Hematopoietic multipotent progenitor cell treated with erythropoietin and hydrocortisone succinate and interleukin-3 and kit ligand, for 17 days (in vitro differentiated cells): ENCODE data around the gene LYPD3.
A peak's percentile ranks its signal among the peaks of the same experiment; 100 is the strongest.
"Not testable (repeated sequence)": the region's sequence is repeated elsewhere in the genome, so short reads cannot be mapped to it uniquely, and the experiment has no call there.

Experiments
- DNase-seq: peaks from one replicate; pipeline ENCODE4 v3.0.0-alpha.2; 2015; ENCODE audit warnings: low spot score

The LYPD3 gene

DNA sequence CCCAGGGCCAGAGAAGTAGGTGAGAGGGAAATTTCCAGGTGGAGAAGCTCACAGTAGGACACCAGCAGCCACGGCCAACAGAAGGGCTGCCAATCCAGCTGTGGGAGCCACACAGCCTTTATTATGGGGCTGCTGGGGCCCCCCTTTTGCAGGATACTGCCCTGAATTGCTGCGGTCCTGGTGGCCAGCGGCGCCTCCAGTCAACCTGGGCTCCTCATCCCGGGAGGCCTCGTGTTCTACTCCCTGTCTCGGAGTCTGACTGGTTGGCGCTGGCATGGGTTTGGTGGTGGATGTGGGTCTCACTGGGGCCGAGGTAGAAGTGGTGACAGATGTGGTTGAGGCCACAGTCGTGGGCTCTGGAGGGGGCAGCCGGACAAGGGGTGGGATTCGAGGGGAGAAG is 4.1 kb downstream of the LYPD3 start:
- no peak for DNase-seq

DNA sequence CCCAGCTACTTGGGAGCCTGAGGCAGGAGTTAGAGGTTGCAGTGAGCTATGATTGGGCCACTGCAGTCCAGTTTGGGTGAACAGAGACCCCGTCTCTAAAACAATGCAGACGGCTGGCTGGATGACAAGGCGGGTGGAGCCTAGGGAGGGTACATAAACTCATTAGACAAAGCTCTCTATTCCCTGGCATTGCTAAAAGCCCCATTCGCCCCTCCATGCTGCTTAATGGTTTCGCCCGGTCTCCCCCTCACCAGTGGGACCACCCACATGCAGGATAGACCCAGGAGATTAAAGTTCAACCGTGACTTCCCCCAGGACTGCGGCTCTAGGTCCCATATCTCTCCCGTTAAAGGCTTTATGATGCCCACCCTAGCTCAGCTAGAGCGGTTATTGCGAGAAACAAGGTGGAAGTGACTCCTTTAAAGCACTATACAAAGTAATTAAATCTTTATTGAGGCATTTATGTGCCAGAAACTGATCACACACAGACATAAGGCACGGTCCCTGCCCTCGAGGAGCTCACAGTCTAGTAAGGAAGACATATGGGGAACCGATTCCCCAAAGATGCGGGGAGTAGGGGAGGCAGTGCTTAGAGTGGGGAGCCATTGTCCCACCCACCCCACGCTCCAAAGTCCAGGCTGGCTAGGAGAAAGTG is 4.9 kb downstream of the LYPD3 start:
- DNase-seq: no peak

DNA sequence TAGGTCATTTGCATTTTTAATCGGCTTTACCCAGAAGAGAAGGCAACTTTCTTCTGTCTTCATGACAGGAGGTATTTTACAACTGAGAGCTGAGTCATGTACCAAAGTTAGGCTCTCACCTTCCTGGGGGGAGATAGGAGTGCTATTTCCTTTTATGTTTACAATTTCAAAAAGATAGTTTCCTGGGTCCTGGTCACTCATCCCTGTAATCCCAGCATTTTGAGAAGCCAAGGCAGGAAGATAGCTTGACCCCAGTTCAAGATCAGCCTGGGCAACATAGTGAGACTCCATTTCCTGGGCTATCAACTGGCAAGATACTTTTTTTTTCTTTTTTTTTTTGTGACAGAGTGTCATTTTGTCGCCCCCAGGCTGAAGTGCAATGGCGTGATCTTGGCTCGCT is 7.6 kb downstream of the LYPD3 start:
- no peak for DNase-seq

DNA sequence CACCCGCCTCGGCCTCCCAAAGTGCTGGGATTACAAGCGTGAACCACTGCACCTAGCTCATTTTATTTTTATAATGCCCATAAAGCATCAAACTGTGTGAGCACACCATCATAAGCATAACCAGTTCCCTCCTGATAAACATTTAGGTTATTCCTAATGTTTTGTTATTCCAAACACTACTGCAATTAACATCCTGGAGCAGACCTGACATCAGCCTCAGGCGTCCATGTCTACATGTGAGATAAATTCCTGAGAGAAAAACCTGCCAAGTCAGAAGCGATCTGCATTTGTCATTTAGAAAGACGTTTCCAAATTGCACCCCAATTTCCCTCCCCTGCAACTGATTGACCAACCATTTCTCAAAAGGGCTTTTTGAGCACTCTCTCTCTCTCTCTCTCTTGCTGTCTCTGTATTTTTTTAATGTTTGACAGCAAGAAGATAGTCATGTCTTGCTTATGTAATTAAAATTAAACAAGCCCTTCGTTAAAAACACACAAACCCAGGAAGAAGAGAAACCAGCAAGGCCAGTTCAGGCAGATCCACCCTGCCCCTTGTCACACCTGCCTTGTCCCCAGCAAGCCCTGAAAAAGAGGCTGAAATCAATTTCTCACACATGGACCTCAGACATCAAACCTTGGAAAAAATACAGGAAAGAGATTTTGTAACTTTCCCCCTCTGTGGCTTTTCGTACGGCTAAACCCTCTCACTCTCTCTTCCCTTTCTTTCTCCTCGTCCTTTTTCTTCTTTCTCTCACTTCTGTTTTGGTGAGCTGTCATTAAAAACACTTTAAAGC is 9.9 kb downstream of the LYPD3 start:
- no peak for DNase-seq

DNA sequence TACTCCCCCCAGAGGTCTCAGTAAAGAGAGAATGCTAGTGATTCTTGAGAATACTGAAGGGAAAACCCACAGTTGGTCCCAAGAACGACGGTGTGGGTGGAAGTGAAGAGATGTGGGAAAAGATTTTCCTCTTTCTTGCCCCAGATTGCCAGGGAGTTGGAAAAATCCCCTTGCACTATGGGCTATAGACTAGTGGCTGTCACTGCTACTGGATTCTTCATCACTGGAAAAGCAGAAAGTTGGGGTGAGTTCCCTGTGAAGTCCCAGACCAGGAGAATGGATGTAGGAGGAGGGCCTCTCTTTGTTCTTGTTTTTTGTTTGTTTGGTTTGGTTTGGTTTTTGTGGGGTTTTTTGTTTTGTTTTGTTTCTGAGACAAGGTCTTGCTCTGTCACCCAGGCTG is 11.4 kb downstream of the LYPD3 start:
- no peak for DNase-seq

DNA sequence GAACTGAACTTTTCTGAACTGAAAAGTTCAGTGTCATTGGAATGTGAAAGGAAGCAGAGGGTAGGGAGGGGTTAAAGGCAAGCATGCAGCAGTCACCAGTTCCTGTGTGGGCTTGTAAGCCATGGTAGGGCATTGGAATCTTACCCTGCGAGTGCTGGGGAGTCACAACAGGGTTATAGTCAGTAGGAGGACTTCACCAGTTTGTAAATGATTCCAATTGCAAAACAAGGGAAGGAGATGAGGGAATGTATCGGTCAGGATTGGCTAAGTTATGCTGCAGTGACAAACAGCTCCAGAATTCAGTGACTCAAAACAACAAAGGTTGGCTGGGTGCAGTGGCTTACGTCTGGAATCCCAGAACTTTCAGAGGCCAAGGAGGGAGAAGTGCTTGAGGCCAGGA is 12.8 kb downstream of the LYPD3 start:
- DNase-seq: no peak

DNA sequence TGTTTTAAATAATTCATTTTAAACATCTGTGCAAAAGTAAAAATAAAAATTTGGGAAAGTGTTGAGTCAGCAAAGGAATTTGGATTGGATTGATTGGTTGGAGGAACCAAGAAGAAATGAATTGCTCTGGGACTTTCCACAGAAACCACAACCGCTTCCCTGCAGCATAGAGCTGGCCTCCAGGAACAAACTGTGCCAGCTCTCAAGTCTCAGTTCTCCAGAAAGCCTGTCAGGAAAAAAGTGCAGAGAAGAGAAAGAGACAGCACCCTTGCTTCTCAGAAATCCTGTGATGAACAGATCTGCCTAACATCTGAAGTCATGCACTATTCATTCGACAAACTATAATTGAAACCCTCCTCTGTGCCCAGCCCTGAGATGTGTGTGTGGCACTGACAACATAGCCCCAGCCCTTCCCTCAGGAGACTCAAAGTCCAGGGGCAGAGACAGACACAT is 14.8 kb downstream of the LYPD3 start:
- no peak for DNase-seq

DNA sequence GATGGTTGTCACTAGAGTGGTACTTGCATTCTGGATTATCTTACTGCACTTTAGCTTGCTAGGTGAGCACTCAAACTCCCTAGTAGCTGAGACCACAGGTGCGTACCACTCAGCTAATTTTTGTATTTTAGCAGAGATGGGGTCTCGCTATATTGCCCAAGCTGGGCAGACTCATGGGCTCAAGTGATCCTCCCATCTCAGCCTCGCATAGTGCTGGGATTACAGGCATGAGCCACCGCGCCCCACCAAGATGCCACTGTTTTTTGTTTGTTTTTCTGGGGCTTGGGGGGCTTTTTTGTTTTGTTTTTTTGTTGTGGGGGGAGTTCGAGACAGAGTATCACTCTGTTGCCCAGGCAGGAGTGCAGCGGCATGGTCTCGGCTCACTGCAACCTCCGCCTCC is 17.8 kb downstream of the LYPD3 start:
- no peak for DNase-seq

DNA sequence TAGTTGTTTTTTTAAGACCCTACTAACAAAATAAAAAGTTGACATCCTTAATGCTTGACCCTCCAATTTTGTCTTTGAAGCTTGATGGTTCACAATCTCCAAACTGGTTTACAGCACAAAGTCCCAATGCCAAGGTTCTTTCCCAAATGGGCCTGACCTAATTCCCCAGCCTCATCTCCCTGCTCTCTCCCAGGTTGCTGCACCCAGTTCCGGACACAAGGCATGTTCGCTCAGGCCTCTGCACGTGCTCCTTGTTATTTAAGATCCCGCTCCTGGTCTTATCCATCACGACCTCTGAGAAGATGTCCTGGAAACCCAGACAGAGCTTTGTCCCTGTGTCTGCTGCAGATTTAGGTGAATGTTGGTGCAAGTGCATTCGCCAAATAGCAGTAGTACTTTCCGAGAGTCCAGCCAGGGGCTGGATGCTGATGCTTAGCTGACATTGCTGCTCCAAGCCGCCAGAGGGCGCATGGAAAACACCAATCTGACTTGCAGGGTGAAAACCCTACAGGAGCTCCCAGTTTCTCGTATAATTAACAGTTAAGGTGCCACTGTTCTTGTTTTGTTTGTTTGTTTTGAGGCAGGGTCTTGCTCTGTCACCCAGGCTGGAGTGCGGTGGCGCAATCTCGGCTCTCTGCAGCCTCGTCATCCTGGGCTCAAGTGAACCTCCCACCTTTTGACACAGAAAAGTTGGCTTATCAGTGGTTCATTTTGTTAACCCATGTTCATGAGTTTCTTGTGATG is 18.5 kb downstream of the LYPD3 start:
- DNase-seq: peak; percentile 82

DNA sequence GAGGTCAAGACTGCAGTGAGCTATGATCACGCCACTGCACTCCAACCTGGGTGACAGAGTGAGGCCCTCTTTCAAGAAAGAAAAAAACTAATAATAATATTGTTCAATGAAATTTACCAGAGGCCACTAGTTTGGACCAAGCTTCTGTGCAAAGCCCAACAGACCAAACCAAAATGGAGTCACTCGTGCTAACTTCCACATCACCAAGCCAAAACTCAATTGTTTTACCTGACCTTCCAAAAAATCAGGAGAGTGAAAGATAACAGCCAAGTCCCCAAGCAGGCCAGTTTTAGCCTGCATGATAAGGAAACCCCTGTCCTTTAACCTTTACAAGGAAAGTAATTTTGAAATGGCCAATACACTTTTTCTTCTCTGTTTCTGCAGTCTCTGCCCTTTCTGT is 20.0 kb downstream of the LYPD3 start:
- DNase-seq: no peak

DNA sequence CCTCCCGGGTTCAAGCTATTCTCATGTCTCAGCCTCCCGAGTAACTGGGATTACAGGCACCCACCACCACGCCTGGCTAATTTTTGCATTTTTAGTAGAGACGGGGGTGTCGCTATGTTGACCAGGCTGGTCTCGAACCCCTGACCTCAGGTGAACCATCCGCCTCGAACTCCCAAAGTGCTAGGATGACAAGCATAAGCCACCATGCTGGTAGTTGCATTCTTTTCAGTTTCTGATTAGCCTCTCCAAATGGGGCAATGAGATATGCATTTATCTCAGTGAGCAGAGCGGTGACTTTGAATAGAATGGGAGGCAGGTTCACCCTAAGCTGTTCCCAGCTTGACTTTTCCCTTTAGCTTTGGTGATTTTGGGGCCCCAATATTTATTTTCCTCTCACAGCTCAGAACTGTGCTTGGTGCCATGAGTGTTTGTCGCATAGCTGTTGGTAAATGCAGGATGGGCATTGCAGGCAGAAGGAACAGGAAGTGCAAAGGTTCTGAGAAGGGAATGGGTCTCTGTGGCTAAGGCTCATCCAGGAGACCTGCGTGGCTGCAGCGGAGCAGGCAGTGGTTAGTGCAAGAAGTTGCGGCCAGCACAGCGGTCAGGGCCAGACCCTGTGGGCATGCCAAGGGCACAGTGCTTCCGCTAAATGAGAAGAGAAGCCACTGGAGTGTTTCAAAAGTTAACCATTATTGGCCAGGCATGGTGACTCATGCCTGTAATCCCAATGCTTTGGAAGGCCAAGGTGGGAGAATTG is 20.7 kb downstream of the LYPD3 start:
- no peak for DNase-seq

DNA sequence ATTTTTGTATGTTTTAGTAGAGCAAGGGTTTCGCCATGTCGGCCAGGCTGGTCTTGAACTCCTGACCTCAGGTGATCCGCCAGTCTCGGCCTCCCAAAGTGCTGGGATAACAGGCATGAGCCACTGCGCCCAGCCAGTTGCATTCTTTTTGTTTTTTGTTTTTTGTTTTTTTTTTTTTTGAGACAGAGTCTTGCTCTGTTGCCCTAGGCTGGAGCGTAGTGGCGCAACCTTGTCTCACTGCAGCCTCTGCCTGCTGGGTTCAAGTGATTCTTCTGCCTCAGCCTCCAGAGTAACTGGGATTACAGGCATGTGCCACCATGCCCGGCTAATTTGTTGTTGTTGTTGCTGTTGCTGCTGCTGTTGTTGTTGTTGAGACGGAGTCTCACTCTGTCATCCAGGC is 21.3 kb downstream of the LYPD3 start:
- DNase-seq: not testable (repeated sequence)

DNA sequence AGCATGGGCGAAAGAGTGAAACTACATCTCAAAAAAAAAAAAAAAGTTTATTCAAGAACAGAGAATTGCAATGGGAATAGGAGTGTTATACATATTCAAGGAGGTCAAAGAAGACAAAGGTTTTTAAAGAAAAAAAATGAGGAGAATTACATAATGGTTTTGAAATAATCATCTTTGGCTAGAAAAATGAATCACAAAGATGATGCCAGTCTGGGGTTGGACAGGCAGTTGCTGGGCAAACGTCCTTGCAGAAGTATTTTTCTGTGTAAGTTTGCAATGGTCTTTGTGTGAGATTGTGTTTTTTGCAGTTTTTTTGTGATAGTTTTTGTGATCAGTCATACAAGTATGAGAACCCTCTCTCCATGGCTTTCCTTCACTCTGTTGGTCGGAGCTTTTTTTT is 23.7 kb downstream of the LYPD3 start:
- DNase-seq: no peak

DNA sequence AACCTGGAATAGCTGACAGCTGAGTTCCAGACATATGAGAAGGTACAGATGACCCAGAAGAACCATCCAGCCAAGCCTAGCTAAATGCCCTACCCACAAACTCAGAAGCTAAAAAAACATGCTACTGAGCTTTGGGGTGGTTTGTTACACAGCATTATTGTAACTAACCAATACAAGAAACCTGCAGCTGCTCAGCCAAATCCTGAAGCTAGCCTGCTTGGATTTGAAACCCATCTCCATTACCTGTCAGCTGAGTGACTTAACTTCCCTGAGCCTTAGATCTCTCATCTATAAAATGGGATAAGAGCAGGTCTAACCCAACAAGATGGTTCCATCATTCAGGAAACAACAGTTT is 25.7 kb downstream of the LYPD3 start:
- no peak for DNase-seq

DNA sequence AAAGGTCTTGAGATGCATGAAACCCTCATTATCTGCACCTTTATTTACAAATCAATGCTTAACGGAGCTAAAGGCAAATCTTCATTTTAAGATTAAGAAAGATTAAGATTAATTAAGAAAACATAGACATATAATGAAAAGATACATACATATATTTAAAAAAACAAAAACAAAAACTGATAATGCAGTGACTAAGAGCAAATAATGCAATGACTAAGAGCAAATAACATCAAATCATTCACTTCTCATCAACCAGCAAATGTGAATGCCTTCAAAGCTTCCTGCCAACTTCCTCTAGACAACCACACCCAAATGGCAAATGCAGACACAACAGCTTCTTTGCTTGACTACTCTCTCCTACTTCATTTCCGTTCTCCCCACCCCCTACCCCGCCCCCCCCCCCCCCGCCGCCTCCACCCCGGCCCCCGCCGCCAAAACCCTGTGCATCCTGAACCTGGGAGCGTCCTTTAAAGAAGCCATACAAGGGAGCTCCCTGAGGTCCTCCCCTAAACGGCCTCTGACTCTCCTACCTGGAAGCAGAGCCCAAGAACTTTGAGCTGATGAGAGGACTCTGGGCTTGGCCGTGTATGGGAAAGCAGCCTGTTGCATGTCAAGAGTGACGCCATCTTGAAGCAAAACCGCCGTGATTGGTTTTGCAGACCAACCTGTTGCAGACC is 26.2 kb downstream of the LYPD3 start:
- DNase-seq: no peak

DNA sequence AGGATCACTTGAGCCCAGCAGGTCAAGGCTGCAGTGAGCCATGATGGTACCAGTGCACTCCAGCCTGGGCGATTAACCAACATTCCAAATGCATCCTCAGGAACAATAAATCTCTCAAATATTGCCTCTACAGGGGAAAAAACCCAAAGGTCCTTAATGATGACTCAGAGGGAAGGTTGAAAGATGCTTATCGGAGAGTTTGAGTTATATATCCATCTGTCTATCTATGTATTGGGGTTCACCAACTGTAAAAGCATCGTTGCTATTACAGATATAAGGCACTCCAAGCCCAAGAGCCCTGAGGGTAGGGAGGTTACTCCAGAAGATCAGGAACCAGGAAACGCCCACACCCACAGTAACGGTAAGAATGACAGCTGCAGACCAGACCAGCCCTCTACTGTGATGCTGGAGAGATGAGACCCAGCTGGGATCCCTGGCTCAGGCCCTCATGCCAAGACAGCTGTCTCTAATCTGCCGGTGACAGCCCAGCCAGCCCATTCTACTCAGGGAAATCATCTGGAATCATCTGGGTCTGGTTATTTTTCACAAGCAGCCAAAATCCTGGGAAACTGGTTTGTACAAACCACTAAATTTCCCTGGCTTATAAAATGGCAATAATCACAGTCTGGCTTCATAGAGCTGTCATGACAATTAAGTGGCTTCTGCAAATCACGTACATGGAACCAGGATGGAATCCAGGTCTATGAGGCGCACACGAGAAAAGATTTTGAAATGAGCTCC is 26.9 kb downstream of the LYPD3 start:
- DNase-seq: no peak

DNA sequence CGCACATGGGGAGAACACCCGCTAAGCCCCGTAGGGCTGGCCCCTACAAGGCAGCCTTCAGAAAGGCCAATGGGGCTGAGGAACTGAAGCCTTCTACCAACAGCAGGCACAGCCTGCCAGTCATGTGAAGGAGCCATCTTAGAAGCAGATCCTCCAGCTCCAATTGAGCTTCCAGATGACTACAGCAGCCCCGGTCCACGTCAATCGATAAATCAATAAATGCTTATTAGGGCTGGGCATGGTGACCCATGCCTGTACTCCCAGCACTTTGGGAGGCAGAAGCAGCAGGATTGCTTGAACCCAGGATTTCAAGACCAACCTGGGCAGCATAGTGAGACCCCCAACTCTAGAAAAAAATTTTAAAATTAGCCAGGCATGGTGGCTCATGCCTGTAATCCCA is 27.7 kb downstream of the LYPD3 start:
- no peak for DNase-seq

DNA sequence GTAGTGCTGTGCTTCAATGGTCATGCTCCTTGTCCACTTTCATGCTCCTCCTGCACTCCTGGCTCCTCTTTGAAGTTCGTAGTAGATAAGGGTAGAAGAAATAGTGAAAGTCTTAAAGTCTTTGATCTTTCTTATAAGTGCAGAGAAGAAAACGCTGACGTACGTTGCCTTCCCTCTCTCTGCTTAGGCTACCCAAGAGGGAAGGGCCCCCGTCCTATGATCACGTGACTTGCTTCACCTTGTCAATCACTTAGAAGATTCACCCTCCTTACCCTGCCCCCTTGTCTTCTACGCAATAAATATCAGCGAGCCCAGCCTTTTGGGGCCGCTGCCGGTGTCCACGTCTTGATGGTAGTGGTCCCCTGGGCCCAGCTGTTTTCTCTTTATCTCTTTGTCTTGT is 28.1 kb downstream of the LYPD3 start:
- not testable (repeated sequence) for DNase-seq

DNA sequence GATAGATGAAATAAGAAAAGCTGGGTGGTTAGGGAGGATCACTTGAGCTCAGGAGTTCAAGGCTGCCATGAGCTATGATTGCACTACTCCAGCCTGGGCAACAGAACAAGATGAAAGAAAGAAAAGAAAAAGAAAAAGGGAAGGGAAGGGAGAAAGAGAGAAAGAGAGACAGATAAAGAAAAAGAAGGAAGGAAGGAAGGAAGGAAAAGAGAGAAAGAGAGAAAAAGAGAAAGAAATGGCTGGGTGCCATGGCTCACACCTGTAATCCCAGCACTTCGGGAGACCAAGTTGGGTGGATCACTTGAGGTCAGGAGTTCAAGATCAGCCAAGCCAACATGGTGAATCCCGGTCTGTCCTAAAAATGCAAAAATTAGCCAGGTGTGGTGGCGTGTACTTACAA is 29.6 kb downstream of the LYPD3 start:
- no peak for DNase-seq

DNA sequence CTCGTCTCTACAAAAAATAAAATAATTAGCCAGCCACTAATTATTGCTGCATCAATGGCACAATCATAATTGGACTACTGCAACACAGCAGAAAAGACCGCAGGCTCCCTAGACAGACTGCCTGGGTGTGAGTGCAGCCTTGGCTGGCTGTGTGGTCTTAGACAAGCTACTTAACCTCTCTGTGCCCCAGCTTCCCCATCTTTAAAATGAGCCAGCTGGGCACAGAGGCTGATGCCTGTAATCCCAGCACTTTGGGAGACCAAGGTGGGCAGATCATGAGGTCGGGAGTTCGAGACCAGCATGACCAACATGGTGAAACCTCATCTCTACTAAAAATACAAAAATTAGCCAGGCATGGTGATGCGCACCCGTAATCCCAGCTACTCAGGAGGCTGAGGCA is 31.7 kb downstream of the LYPD3 start:
- DNase-seq: no peak

DNA sequence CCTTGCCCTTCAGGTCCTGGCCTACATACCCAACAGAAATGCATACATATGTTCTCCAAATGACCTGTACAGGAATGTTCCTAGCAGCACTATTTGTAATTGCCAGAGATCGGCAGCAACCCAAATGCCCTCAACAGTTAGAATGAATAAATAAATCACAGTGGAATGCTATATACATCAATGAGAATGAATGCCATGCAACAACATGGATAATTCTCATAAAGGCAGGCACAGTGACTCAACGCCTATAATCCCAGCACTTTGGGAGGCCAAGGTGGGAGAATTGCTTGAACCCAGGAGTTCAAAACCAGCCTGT is 32.1 kb downstream of the LYPD3 start:
- no peak for DNase-seq
